ENCODE results near the gene BMP2.

The BMP2 gene

GRCh38 chr20:6768228-6769140 is 998 bp downstream of the BMP2 start:
- DNase-seq = peak in 1 of 2 donors; percentile 4

GRCh38 chr20:6769903-6770785 is 2.7 kb downstream of the BMP2 start:
- DNase-seq = no peak

- DNase-seq = no peak
These were observed 3.3 kb downstream of the BMP2 start for GRCh38 chr20:6770786-6771100.

- no peak for DNase-seq
These were observed 13.1 kb downstream of the BMP2 start for GRCh38 chr20:6780433-6781190.

GRCh38 chr20:6783752-6784151 is 16.3 kb downstream of the BMP2 start:
- DNase-seq = no peak

- DNase-seq = no peak
These were observed 16.7 kb downstream of the BMP2 start for GRCh38 chr20:6784210-6784631.

GRCh38 chr20:6784767-6785166 is 17.3 kb downstream of the BMP2 start:
- DNase-seq = no peak

- no peak for DNase-seq
These were observed 19.1 kb downstream of the BMP2 start for GRCh38 chr20:6786548-6786947.

- DNase-seq = no peak
These were observed 25.3 kb downstream of the BMP2 start for GRCh38 chr20:6792789-6793188.

GRCh38 chr20:6802227-6802626 is 34.7 kb downstream of the BMP2 start:
- DNase-seq = no peak

- no peak for DNase-seq
These were observed 38.8 kb downstream of the BMP2 start for GRCh38 chr20:6806275-6806674.

GRCh38 chr20:6811262-6812035 is 44.0 kb downstream of the BMP2 start:
- no peak for DNase-seq

GRCh38 chr20:6812530-6812929 is 45.0 kb downstream of the BMP2 start:
- no peak for DNase-seq

- no peak for DNase-seq
These were observed 47.5 kb downstream of the BMP2 start for GRCh38 chr20:6814945-6815344.

- no peak for DNase-seq
These were observed 50.7 kb downstream of the BMP2 start for GRCh38 chr20:6818033-6818808.

GRCh38 chr20:6819599-6819998 is 52.1 kb downstream of the BMP2 start:
- DNase-seq = no peak

- no peak for DNase-seq
These were observed 56.9 kb downstream of the BMP2 start for GRCh38 chr20:6824401-6824800.

- no peak for DNase-seq
These were observed 60.0 kb downstream of the BMP2 start for GRCh38 chr20:6827472-6827871.

GRCh38 chr20:6828794-6829423 is 61.4 kb downstream of the BMP2 start:
- DNase-seq = peak; percentile 8 to 21

- DNase-seq = no peak
These were observed 62.1 kb downstream of the BMP2 start for GRCh38 chr20:6829510-6830116.
